ENCODE measurements around the gene NOMO2. TPM values are rescaled to one million over a fixed set of nuclear protein-coding genes. Genes with fewer than 3 reads are reported as not detected.
"Not testable (repeated sequence)": the region's sequence is repeated elsewhere in the genome, so short reads cannot be mapped to it uniquely, and the experiment has no call there.

NOMO2 gene
- polyA plus RNA-seq, 3 donors, result 26.1 to 76.8 (median 66.0) TPM

- intact Hi-C loops (cut with micrococcal nuclease); H2AFZ ChIP-seq (ENCODE audit: insufficient read depth, low read depth, low read length, poor library complexity, severe bottlenecking); H3K4me3 ChIP-seq (replicated peaks in 1 of 3; ENCODE audit: low read depth in 2 of 3, low read length in 3 of 3); H3K4me1 ChIP-seq (ENCODE audit: control insufficient read depth in 1 of 2, insufficient read depth in 2 of 2, low read length in 2 of 2); H4K20me1 ChIP-seq (ENCODE audit: insufficient read depth, low read length); H3K9me3 Mint-ChIP-seq; H3K27me3 Mint-ChIP-seq (ENCODE audit: low read depth in 3 of 3); H3K27me3 ChIP-seq (ENCODE audit: control insufficient read depth in 2 of 2, insufficient read depth in 2 of 2, low read length in 2 of 2); H3K27ac Mint-ChIP-seq; DNase-seq; H3K9ac ChIP-seq (ENCODE audit: insufficient read depth, low read length, poor library complexity, severe bottlenecking); H3K4me2 ChIP-seq (replicated peaks; ENCODE audit: extremely low read depth, low read length, poor library complexity, severe bottlenecking); H3K27ac ChIP-seq (ENCODE audit: low read depth in 1 of 2, low read length in 2 of 2); H3K4me3 Mint-ChIP-seq; H3K9me3 ChIP-seq (replicated peaks in 1 of 2; ENCODE audit: control insufficient read depth in 1 of 2, insufficient read depth in 1 of 2, low read length in 2 of 2); H3K79me2 ChIP-seq (ENCODE audit: insufficient read depth, low read length); H3K4me1 Mint-ChIP-seq: not testable (repeated sequence)
- WGBS (ENCODE audit: insufficient coverage), result no CpG with 5 or more reads among the region's 10 CpGs
- peaks cover 23 to 38% of the 10 kb centered on the region in 2 donors for H3K36me3 Mint-ChIP-seq
- peaks cover 9 to 19% of the 10 kb centered on the region in 2 donors for H3K36me3 ChIP-seq (replicated peaks in 1 of 2; ENCODE audit: control insufficient read depth in 1 of 2, insufficient read depth in 2 of 2, low read length in 2 of 2)
Observed at GRCh38 chr16:18531323-18531722, 30.6 kb downstream of the NOMO2 start.

GRCh38 chr16:18530329-18530728 is 31.6 kb downstream of the NOMO2 start:
- H3K79me2 ChIP-seq (ENCODE audit: insufficient read depth, low read length); H3K9me3 Mint-ChIP-seq; H3K27ac ChIP-seq (ENCODE audit: low read depth in 1 of 2, low read length in 2 of 2); H3K4me2 ChIP-seq (replicated peaks; ENCODE audit: extremely low read depth, low read length, poor library complexity, severe bottlenecking); H3K27ac Mint-ChIP-seq; intact Hi-C loops (cut with micrococcal nuclease); H3K4me1 ChIP-seq (ENCODE audit: control insufficient read depth in 1 of 2, insufficient read depth in 2 of 2, low read length in 2 of 2); DNase-seq; H2AFZ ChIP-seq (ENCODE audit: insufficient read depth, low read depth, low read length, poor library complexity, severe bottlenecking); H3K4me3 ChIP-seq (replicated peaks in 1 of 3; ENCODE audit: low read depth in 2 of 3, low read length in 3 of 3); H3K9me3 ChIP-seq (replicated peaks in 1 of 2; ENCODE audit: control insufficient read depth in 1 of 2, insufficient read depth in 1 of 2, low read length in 2 of 2); H4K20me1 ChIP-seq (ENCODE audit: insufficient read depth, low read length); H3K4me3 Mint-ChIP-seq; H3K4me1 Mint-ChIP-seq; H3K27me3 ChIP-seq (ENCODE audit: control insufficient read depth in 2 of 2, insufficient read depth in 2 of 2, low read length in 2 of 2); H3K9ac ChIP-seq (ENCODE audit: insufficient read depth, low read length, poor library complexity, severe bottlenecking); H3K27me3 Mint-ChIP-seq (ENCODE audit: low read depth in 3 of 3): not testable (repeated sequence)
- H3K36me3 Mint-ChIP-seq, result peaks cover 18 to 32% of the 10 kb centered on the region in 2 donors
- peaks cover 9 to 12% of the 10 kb centered on the region in 2 donors for H3K36me3 ChIP-seq (replicated peaks in 1 of 2; ENCODE audit: control insufficient read depth in 1 of 2, insufficient read depth in 2 of 2, low read length in 2 of 2)
- WGBS (ENCODE audit: insufficient coverage), result no CpG with 5 or more reads among the region's 3 CpGs

GRCh38 chr16:18526547-18526946 is 35.4 kb downstream of the NOMO2 start:
- peaks cover 6 to 11% of the 10 kb centered on the region in 2 donors for H3K36me3 ChIP-seq (replicated peaks in 1 of 2; ENCODE audit: control insufficient read depth in 1 of 2, insufficient read depth in 2 of 2, low read length in 2 of 2)
- H3K4me1 ChIP-seq (ENCODE audit: control insufficient read depth in 1 of 2, insufficient read depth in 2 of 2, low read length in 2 of 2); H2AFZ ChIP-seq (ENCODE audit: insufficient read depth, low read depth, low read length, poor library complexity, severe bottlenecking); H3K79me2 ChIP-seq (ENCODE audit: insufficient read depth, low read length); intact Hi-C loops (cut with micrococcal nuclease); H4K20me1 ChIP-seq (ENCODE audit: insufficient read depth, low read length); H3K9ac ChIP-seq (ENCODE audit: insufficient read depth, low read length, poor library complexity, severe bottlenecking); DNase-seq; H3K9me3 Mint-ChIP-seq; H3K4me3 Mint-ChIP-seq; H3K27me3 ChIP-seq (ENCODE audit: control insufficient read depth in 2 of 2, insufficient read depth in 2 of 2, low read length in 2 of 2); H3K4me3 ChIP-seq (replicated peaks in 1 of 3; ENCODE audit: low read depth in 2 of 3, low read length in 3 of 3); H3K4me1 Mint-ChIP-seq; H3K27ac Mint-ChIP-seq; H3K9me3 ChIP-seq (replicated peaks in 1 of 2; ENCODE audit: control insufficient read depth in 1 of 2, insufficient read depth in 1 of 2, low read length in 2 of 2); H3K27ac ChIP-seq (ENCODE audit: low read depth in 1 of 2, low read length in 2 of 2); H3K27me3 Mint-ChIP-seq (ENCODE audit: low read depth in 3 of 3); H3K4me2 ChIP-seq (replicated peaks; ENCODE audit: extremely low read depth, low read length, poor library complexity, severe bottlenecking): not testable (repeated sequence)
- H3K36me3 Mint-ChIP-seq, result peaks cover 12 to 21% of the 10 kb centered on the region in 2 donors
- WGBS (ENCODE audit: insufficient coverage), result no CpG with 5 or more reads among the region's 4 CpGs

GRCh38 chr16:18525882-18526482 is 35.9 kb downstream of the NOMO2 start:
- intact Hi-C loops (cut with micrococcal nuclease); H3K27me3 ChIP-seq (ENCODE audit: control insufficient read depth in 2 of 2, insufficient read depth in 2 of 2, low read length in 2 of 2); H3K4me1 Mint-ChIP-seq; H3K79me2 ChIP-seq (ENCODE audit: insufficient read depth, low read length); H3K9me3 ChIP-seq (replicated peaks in 1 of 2; ENCODE audit: control insufficient read depth in 1 of 2, insufficient read depth in 1 of 2, low read length in 2 of 2); H3K27ac Mint-ChIP-seq; H3K4me3 Mint-ChIP-seq; DNase-seq; H3K27ac ChIP-seq (ENCODE audit: low read depth in 1 of 2, low read length in 2 of 2); H3K9ac ChIP-seq (ENCODE audit: insufficient read depth, low read length, poor library complexity, severe bottlenecking); H2AFZ ChIP-seq (ENCODE audit: insufficient read depth, low read depth, low read length, poor library complexity, severe bottlenecking); H3K27me3 Mint-ChIP-seq (ENCODE audit: low read depth in 3 of 3); H3K4me3 ChIP-seq (replicated peaks in 1 of 3; ENCODE audit: low read depth in 2 of 3, low read length in 3 of 3); H3K9me3 Mint-ChIP-seq; H4K20me1 ChIP-seq (ENCODE audit: insufficient read depth, low read length); H3K4me1 ChIP-seq (ENCODE audit: control insufficient read depth in 1 of 2, insufficient read depth in 2 of 2, low read length in 2 of 2); H3K4me2 ChIP-seq (replicated peaks; ENCODE audit: extremely low read depth, low read length, poor library complexity, severe bottlenecking): not testable (repeated sequence)
- no CpG with 5 or more reads among the region's 8 CpGs for WGBS (ENCODE audit: insufficient coverage)
- H3K36me3 Mint-ChIP-seq, result peaks cover 10 to 18% of the 10 kb centered on the region in 2 donors
- H3K36me3 ChIP-seq (replicated peaks in 1 of 2; ENCODE audit: control insufficient read depth in 1 of 2, insufficient read depth in 2 of 2, low read length in 2 of 2), result peaks cover 6 to 11% of the 10 kb centered on the region in 2 donors
